NT2/D1 (cell line): ENCODE measurements around the gene KRT35.

Source experiments
- YY1 ChIP-seq: IDR thresholded peaks from 2 replicates; pipeline ENCODE4 v1.6.1; 2011; ENCODE audit not compliant: insufficient read length, insufficient read depth
- ZNF274 ChIP-seq: IDR thresholded peaks from 2 replicates; pipeline ENCODE4 v1.6.1; 2011; ENCODE audit warnings: mild to moderate bottlenecking, low read depth, low read length

DNA sequence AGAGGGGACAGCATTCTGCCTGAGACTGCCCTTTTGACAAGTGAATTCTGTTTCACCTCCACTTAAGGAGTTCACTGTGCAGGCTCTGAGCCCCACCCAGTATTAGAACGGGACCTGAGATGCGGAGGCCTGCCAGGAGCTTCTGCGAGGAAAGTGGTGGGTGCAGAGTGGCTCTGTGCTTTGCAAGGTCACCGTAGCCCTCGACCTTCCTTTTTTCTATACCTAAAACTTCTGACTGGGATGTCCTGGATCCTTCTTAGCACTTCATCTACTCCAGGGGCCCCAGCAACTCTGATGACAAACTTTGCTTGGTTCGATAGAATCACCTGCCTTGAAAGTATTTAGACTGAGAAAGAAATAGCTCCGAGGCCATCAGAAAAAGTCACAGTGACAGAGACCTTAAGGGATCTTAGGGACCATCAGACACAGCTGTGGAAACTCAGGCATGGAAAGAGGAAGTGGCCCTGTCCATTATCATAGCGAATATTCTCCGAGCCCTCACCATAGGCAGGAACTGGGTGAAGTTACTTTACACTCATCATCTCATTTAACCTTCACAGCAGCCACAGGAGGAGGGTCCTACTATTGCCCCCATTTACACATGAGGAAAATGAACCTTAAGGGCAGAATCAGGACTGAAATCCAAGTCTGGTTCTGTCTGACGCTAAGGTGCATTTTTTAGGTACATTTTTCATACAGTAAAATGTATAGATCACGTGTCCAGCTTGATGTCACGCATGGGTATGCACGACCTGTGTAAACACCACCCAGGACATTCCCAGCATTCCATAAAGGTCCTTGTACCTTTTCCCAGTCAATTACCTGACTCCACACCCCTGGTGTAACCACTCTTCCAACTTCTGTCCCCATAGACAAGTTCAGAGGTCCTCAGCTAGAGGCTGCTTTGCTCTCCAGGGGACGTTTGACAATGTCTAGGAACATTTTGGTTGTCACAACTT lies 25.1 kb upstream of the KRT35 start:
- TF ChIP-seq YY1 (no peak), ZNF274 (no peak)
